ENCODE data around the gene RNU11.
"Not testable (repeated sequence)": the region's sequence is repeated elsewhere in the genome, so short reads cannot be mapped to it uniquely, and the experiment has no call there.

Gene RNU11

GRCh38 chr1:28663871-28664470 lies 15.6 kb downstream of the RNU11 start:
- DNase-seq (ENCODE audit: insufficient read length, low spot score) (no peak), FAIRE-seq (no peak)
- no peak for TF ChIP-seq CTCF (IDR thresholded peaks at IDR 0.05; ENCODE audit: insufficient read depth, missing control alignments)

DNA sequence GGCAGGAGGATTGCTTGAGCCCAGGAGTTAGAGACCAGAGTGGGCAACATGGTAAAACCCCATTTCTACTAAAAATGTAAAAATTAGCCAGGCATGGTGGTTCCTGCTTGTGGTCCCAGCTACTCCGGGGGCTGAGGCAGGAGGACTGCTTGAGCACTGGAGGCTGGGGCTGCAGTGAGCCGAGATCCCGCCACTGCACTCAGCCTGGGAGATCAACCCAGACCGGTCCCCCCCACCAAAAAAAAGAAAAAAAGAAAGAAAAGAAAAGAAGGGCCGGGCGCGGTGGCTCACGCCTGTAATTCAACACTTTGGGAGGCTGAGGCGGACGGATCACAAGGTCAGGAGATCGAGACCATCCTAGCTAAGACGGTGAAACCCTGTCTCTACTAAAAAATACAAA lies 18.4 kb downstream of the RNU11 start:
- DNase-seq (ENCODE audit: insufficient read length, low spot score) (no peak), FAIRE-seq (no peak)
- no peak for TF ChIP-seq CTCF (IDR thresholded peaks at IDR 0.05; ENCODE audit: insufficient read depth, missing control alignments)

GRCh38 chr1:28668191-28668955 lies 20.0 kb downstream of the RNU11 start, which contains the start of gene GMEB1:
Gene GMEB1 (plus strand): TSS chr1:28668784. CDS start chr1:28683613, 14,829 bp downstream.
- FAIRE-seq (peak; percentile 91), DNase-seq (ENCODE audit: insufficient read length, low spot score) (peak; percentile 75)
- TF ChIP-seq CTCF (IDR thresholded peaks at IDR 0.05; ENCODE audit: insufficient read depth, missing control alignments) = no peak

- no peak for FAIRE-seq
- no peak for DNase-seq (ENCODE audit: insufficient read length, low spot score)
- TF ChIP-seq CTCF (IDR thresholded peaks at IDR 0.05; ENCODE audit: insufficient read depth, missing control alignments) = no peak
These were observed 20.7 kb downstream of the RNU11 start for GRCh38 chr1:28668956-28669723.

DNA sequence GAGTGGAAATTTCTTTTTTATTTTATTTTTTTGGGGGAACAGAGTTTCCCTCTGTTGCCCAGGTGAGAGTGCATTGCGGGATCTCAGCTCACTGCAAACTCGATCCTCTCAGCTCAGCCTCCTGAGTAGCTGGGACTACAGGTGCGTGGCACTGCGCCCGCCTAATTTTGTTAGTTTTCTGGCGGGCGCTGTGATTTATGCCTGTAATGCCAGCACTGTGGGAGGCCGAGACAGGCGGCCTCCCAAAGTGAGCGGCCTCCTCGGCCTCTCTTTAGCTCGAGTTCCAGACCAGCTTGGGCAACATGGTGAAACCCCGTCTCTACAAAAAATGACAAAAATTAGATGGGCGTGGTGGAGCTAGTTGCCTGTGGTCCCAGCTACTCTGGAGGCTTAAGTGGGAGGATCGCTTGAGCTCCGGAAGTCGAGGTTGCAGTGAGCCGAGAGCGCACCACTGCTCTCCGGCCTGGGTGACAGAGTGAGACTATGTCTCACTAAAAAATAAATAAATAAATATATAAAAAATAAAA lies 22.9 kb downstream of the RNU11 start:
- no peak for DNase-seq (ENCODE audit: insufficient read length, low spot score)
- no peak for FAIRE-seq
- TF ChIP-seq CTCF (IDR thresholded peaks at IDR 0.05; ENCODE audit: insufficient read depth, missing control alignments) = no peak

GRCh38 chr1:28672971-28673370 lies 24.6 kb downstream of the RNU11 start:
- not testable (repeated sequence) for DNase-seq (ENCODE audit: insufficient read length, low spot score); FAIRE-seq

DNA sequence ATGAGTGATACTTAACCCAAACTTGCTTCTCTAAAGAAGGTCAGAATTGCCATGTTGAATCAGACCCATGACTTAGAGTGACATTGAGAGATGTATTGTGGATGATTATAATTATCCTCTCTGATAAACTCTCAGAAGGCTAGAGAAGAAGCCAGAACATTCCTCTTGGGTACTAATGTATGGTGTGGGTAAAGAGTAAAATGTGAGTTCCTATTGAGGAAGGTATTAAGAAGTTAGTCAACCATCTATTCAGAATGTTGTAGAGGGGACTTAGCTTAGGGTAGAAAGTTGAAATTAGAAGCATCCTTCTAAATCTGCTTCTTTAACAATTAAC lies 27.5 kb downstream of the RNU11 start:
- DNase-seq (ENCODE audit: insufficient read length, low spot score) (no peak), FAIRE-seq (no peak)
- TF ChIP-seq CTCF (IDR thresholded peaks at IDR 0.05; ENCODE audit: insufficient read depth, missing control alignments) = no peak

Data from D721Med (cell line).